ENCODE results near the gene MTCL3.

MTCL3 gene

GRCh38 chr6:127459231-127459641 lies 59.9 kb downstream of the MTCL3 start, which contains the start of gene KIAA0408:
Gene KIAA0408, minus strand, starts transcription at chr6:127459389. Its CDS starts 5,408 bp downstream, at chr6:127453981.
- DNase-seq, result peak; percentile 81
- Histone ChIP-seq H2AK5ac (ENCODE audit: insufficient read length, low read length) (no peak within 1 kb of the TSS), H3K4me1 (ENCODE audit: insufficient read depth, low read length) (no peaks in the 10 kb centered on the region; the same call in 1 of the 2 replicates), H3K23ac (ENCODE audit: insufficient read length, low read depth, low read length) (no peak within 1 kb of the TSS), H4K91ac (ENCODE audit: insufficient read length, low read depth, low read length) (no peak within 1 kb of the TSS), H3K23me2 (ENCODE audit: insufficient read length, low read depth, low read length, poor library complexity, severe bottlenecking) (no peaks in the 10 kb centered on the region), H2BK20ac (ENCODE audit: low read depth, low read length, poor library complexity, severe bottlenecking) (no peak within 1 kb of the TSS), H3K9me3 (ENCODE audit: control insufficient read depth, low read depth, low read length) (no peaks in the 10 kb centered on the region), H3K14ac (ENCODE audit: insufficient read depth, low read length) (no peak within 1 kb of the TSS), H3T11ph (ENCODE audit: low read length) (no peak within 1 kb of the TSS), H3K27me3 (ENCODE audit: insufficient read depth, low read length) (no peaks in the 10 kb centered on the region), H2BK15ac (ENCODE audit: low read depth, low read length) (no peak within 1 kb of the TSS), H3K79me2 (ENCODE audit: insufficient read depth, low read length) (no peaks in the 10 kb centered on the region), H4K8ac (replicated peaks; ENCODE audit: insufficient read length, low read depth, low read length) (no peak within 1 kb of the TSS), H4K5ac (ENCODE audit: insufficient read length, low read depth, low read length) (no peak within 1 kb of the TSS), H3K18ac (ENCODE audit: insufficient read length, low read depth, low read length) (no peak within 1 kb of the TSS), H3K27ac (ENCODE audit: insufficient read length, low read depth, low read length) (peak within 1 kb of the TSS; percentile 44), H3K9ac (ENCODE audit: extremely low read depth, insufficient read length, low read length) (no peak within 1 kb of the TSS), H4K20me1 (ENCODE audit: control insufficient read depth, insufficient read depth, insufficient read length) (no peaks in the 10 kb centered on the region), H2AFZ (ENCODE audit: low read length) (no peak within 1 kb of the TSS), H3K4me2 (ENCODE audit: insufficient read depth, insufficient read length, low read length) (no peak within 1 kb of the TSS), H3K79me1 (ENCODE audit: insufficient read depth, low read depth, low read length, poor library complexity, severe bottlenecking) (no peaks in the 10 kb centered on the region), H2BK5ac (ENCODE audit: insufficient read length, low read length) (no peak within 1 kb of the TSS), H3K56ac (ENCODE audit: insufficient read length, low read depth, low read length) (no peak within 1 kb of the TSS), H2BK120ac (ENCODE audit: low read depth, low read length, poor library complexity, severe bottlenecking) (no peak within 1 kb of the TSS), H2BK12ac (ENCODE audit: insufficient read length, low read depth, low read length) (no peak within 1 kb of the TSS), H3K4ac (ENCODE audit: low read depth, low read length) (no peak within 1 kb of the TSS)
- no peaks in the 10 kb centered on the region for H3K9me3 Mint-ChIP-seq
- no peaks in the 10 kb centered on the region; a peak in 1 of 7 replicates for H3K36me3 Mint-ChIP-seq (ENCODE audit: insufficient read depth in 1 of 3, low read depth in 3 of 3)
- WGBS (ENCODE audit: extremely low coverage, insufficient read length, low lambda C conversion rate), result no CpG with 5 or more reads among the region's 4 CpGs
- peaks cover 31 to 33% of the 10 kb centered on the region in 2 experiments for H3K4me1 Mint-ChIP-seq
- peak within 1 kb of the TSS; percentile 14 to 91 (median 44); a peak in 5 of 7 replicates for H3K27ac Mint-ChIP-seq
- no peak for TF ChIP-seq CTCF (conservative IDR thresholded peaks at IDR 0.05)
- peak within 1 kb of the TSS in 1 of 2 experiments; percentile 13; a peak in 3 of 5 replicates for H3K4me3 Mint-ChIP-seq
- H3K27me3 Mint-ChIP-seq (ENCODE audit: low read depth), result no peaks in the 10 kb centered on the region

Data from H9 (cell line).